Activated T-helper 2 cell treated with anti-CD3 and anti-CD28 coated beads, Interferon-gamma antibody, Interleukin-2, Interleukin-4, amounts not matched to agents 10 μg/mL and 5 μg/mL and 100 μg/mL, durations not matched to agents 14 hours and 24 hours and 36 hours (primary cell): ENCODE results near the gene DAAM1. TPM values are rescaled to one million over a fixed set of nuclear protein-coding genes. Genes with fewer than 3 reads are reported as not detected.

ENCODE experiments used
- DNase-seq: peaks from one replicate; pipeline ENCODE4 v3.0.0; 2021; ENCODE audit warnings: low spot score
- H3K27ac Mint-ChIP-seq: one replicate; pipeline ENCODE4 v1.8.0; 2021; ENCODE audit warnings: mixed read lengths
- H3K27me3 Mint-ChIP-seq: one replicate; pipeline ENCODE4 v1.8.0; 2021; ENCODE audit warnings: low read depth, mixed read lengths
- H3K36me3 Mint-ChIP-seq: one replicate; pipeline ENCODE4 v1.8.0; 2021; ENCODE audit warnings: low read depth, mixed read lengths
- H3K4me1 Mint-ChIP-seq: one replicate; pipeline ENCODE4 v1.8.0; 2021; ENCODE audit warnings: low read depth, mixed read lengths
- H3K4me3 Mint-ChIP-seq: one replicate; pipeline ENCODE4 v1.8.0; 2021; ENCODE audit warnings: low read depth, mild to moderate bottlenecking, moderate library complexity, mixed read lengths
- H3K9me3 Mint-ChIP-seq: one replicate; pipeline ENCODE4 v1.8.0; 2021; ENCODE audit warnings: mixed read lengths
- intact Hi-C: fragments of 100-400 bp; cut with micrococcal nuclease; formaldehyde crosslinking; loops from one replicate; pipeline ENCODE4 v1.15.1; 2023
- total RNA-seq: library from RNA; stranded (reverse); gene quantifications from 2 replicates; pipeline ENCODE4 v1.2.3, GENCODE V29; 2022

The DAAM1 gene
- total RNA-seq, 1 donor from 2014 or later = 6.4 TPM

DNA sequence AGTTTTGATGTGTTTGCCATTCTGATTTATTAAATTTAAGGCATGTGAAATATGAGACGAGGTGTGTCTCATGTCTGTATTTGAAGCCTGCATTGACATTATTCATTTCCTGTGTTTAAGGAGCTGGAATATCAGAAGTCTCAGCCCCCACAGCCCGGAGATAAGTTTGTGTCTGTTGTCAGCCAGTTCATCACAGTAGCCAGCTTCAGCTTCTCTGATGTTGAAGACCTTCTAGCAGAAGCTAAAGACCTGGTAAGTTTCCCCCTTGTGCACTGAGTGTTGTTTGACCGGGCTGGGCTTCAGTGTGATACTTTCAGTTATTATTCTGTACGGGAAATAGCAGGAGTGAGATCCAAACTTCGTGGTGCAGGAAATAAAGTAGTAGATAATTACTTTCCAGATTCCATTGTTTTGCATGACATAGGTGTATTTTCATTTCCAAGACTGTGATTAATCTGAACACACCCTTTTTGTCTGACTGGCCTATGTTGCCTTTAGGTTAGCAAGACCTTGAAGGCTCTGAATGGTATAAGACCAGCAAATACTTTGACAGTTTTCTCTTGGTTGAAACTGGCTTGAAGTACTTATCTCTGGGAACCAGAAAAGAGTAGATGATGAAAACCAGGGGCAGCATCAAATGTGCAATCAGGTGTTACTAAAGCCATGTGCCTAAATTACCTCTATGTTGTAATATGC lies 175.2 kb downstream of the DAAM1 start:
- intact Hi-C loops = no loop called here
- H3K27me3 Mint-ChIP-seq = no peaks in the 10 kb centered on the region
- no peaks in the 10 kb centered on the region for H3K4me1 Mint-ChIP-seq
- no peak for DNase-seq
- no peak overlapping the region for H3K4me3 Mint-ChIP-seq
- no peak overlapping the region for H3K27ac Mint-ChIP-seq
- peaks cover 6% of the 10 kb centered on the region for H3K36me3 Mint-ChIP-seq
- H3K9me3 Mint-ChIP-seq = no peaks in the 10 kb centered on the region

- Mint-ChIP-seq H3K27me3 (peaks cover 9% of the 10 kb centered on the region), H3K36me3 (peaks cover 6% of the 10 kb centered on the region), H3K9me3 (no peaks in the 10 kb centered on the region)
Observed at GRCh38 chr14:59370158-59370742, 181.8 kb downstream of the DAAM1 start.

DNA sequence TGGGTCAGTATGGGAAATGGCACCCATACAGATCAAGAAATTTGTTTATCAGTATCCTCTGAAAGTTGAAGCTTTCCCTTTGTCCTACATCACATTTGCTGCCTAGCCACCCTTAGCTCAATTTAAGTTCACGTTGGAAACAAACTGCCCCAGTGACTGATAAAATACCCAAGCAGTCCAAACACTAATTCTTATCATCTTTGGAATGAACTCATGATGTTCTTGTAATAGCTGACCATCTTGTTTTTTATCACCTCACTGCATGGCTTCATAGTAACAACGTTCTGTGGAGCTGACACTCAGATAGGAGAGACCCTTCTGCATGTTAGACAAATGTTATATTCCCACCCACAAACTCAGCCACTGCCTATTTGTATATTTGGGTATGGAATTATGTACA lies 183.3 kb downstream of the DAAM1 start:
- no peaks in the 10 kb centered on the region for H3K9me3 Mint-ChIP-seq
- peaks cover 17% of the 10 kb centered on the region for H3K27me3 Mint-ChIP-seq
- H3K4me3 Mint-ChIP-seq = no peak overlapping the region
- H3K27ac Mint-ChIP-seq = no peak overlapping the region
- H3K36me3 Mint-ChIP-seq = peaks cover 6% of the 10 kb centered on the region
- no peak for DNase-seq
- no peaks in the 10 kb centered on the region for H3K4me1 Mint-ChIP-seq
- intact Hi-C loops = no loop called here

More at GRCh38 chr14:59370158-59370742, 181.8 kb downstream of the DAAM1 start:
- Mint-ChIP-seq H3K4me3 (no peak overlapping the region), H3K4me1 (no peaks in the 10 kb centered on the region), H3K27ac (no peak overlapping the region)
- no peak for DNase-seq
- intact Hi-C loops = no loop called here

DNA sequence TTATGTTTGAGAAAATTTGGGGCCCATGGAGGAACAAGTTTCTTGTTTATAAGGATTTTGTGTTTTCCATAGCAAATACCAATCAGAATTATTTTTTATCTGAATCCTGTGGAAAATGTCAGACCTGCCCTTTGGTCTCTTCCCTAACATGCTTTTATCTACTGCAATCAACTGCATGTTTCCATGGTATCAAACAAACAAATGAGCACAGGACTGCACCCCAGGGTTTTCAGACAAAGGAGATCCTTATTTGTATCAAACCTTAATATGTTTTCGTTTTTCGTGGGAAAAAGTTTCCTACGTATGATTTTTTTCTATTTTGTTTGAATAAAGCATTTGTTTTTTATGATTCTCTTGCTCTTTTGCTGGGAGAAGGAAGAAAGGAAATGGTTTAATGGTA lies 185.6 kb downstream of the DAAM1 start:
- no peaks in the 10 kb centered on the region for H3K36me3 Mint-ChIP-seq
- H3K27ac Mint-ChIP-seq = no peak overlapping the region
- intact Hi-C loops = no loop called here
- DNase-seq = no peak
- peaks cover 19% of the 10 kb centered on the region for H3K27me3 Mint-ChIP-seq
- H3K9me3 Mint-ChIP-seq = no peaks in the 10 kb centered on the region
- no peak overlapping the region for H3K4me3 Mint-ChIP-seq
- H3K4me1 Mint-ChIP-seq = no peaks in the 10 kb centered on the region

GRCh38 chr14:59376686-59377085 lies 188.2 kb downstream of the DAAM1 start:
- Mint-ChIP-seq H3K9me3 (no peaks in the 10 kb centered on the region), H3K27me3 (peaks cover 31% of the 10 kb centered on the region)

GRCh38 chr14:59377491-59377890 lies 189.0 kb downstream of the DAAM1 start:
- no peak for DNase-seq
- Mint-ChIP-seq H3K9me3 (no peaks in the 10 kb centered on the region), H3K4me3 (no peak overlapping the region), H3K27ac (no peak overlapping the region), H3K4me1 (no peaks in the 10 kb centered on the region), H3K27me3 (peaks cover 35% of the 10 kb centered on the region), H3K36me3 (no peaks in the 10 kb centered on the region)
- intact Hi-C loops = no loop called here

More at GRCh38 chr14:59376686-59377085, 188.2 kb downstream of the DAAM1 start:
- intact Hi-C loops = no loop called here
- H3K27ac Mint-ChIP-seq = no peak overlapping the region
- DNase-seq = no peak
- no peaks in the 10 kb centered on the region for H3K4me1 Mint-ChIP-seq
- no peak overlapping the region for H3K4me3 Mint-ChIP-seq
- H3K36me3 Mint-ChIP-seq = no peaks in the 10 kb centered on the region

DNA sequence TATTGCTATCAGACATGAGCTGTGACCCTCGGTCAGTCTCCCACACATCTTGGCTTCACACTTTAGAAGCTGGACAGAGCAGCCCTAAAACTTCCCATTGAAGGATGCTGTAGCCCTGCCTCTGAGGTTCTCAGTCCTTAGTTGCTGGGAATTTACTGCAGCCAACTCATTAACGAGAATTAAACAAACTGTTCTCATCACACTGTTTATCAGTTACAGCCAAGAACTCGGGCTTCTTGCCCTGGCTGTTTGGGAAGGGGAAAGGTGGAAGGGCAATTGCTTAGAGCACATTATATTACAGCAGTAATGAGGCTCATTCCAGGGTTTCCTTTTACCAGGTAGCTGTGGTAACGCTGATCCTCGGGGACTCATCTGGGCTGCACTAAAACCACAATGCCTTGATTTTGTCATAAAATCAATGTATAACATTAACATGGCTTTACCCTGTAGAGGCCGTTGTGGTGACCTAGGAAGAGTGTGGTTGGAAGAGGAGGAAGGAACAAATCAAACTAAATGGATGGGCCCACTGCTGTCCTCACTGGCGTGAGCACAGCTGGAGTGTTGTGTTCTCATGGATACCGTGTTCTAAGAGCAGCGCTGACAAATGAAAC lies 189.6 kb downstream of the DAAM1 start:
- intact Hi-C loops = no loop called here

GRCh38 chr14:59389936-59390335 lies 201.5 kb downstream of the DAAM1 start:
- Mint-ChIP-seq H3K36me3 (no peaks in the 10 kb centered on the region), H3K4me1 (no peaks in the 10 kb centered on the region), H3K4me3 (no peak overlapping the region), H3K9me3 (no peaks in the 10 kb centered on the region), H3K27me3 (peaks cover 17% of the 10 kb centered on the region), H3K27ac (no peak overlapping the region)
- no peak for DNase-seq
- intact Hi-C loops = no loop called here

More for the DNA sequence above, 189.6 kb downstream of the DAAM1 start:
- H3K4me3 Mint-ChIP-seq = no peak overlapping the region
- H3K4me1 Mint-ChIP-seq = no peaks in the 10 kb centered on the region
- no peak overlapping the region for H3K27ac Mint-ChIP-seq
- no peaks in the 10 kb centered on the region for H3K36me3 Mint-ChIP-seq
- no peak for DNase-seq
- no peaks in the 10 kb centered on the region for H3K9me3 Mint-ChIP-seq
- peaks cover 38% of the 10 kb centered on the region for H3K27me3 Mint-ChIP-seq

DNA sequence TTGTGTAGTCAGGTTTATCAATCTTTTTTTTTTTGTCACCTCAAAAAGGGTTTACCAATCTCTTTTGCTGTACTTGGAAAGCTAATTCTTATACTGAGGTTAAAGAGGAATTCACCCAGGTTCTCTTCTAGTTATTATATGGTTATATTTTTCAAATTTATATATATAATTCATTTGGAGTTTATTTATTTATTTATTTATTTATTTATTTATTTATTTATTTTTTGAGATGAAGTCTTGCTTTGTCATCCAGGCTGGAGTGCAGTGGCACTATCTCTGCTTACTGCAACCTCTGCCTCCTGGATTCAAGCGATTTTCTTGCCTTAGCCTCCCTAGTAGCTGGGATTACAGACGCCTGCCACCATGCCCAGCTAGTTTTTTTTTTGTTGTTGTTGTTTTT lies 202.9 kb downstream of the DAAM1 start:
- Mint-ChIP-seq H3K4me1 (no peaks in the 10 kb centered on the region), H3K9me3 (no peaks in the 10 kb centered on the region), H3K4me3 (no peak overlapping the region), H3K36me3 (no peaks in the 10 kb centered on the region), H3K27ac (no peak overlapping the region), H3K27me3 (peaks cover 11% of the 10 kb centered on the region)
- intact Hi-C loops = no loop called here
- DNase-seq = no peak

DNA sequence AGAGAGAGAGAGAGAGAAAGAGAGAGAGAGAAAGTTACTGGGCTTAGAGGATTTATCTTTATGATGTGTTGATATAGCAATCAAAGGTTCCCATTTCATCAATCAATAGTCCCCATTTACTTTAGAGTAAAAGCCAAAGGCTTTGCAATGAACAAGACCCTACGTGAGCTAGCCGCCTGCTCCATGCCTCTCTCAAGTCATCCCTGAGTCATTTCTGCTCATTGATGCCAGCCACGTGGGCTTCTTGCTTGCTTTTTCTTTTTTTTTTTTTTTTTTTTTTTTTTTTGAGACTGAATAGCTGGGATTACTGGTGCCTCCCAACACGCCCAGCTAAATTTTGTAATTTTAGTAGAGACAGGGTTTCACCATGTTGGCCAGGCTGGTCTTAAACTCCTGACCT lies 205.8 kb downstream of the DAAM1 start:
- Mint-ChIP-seq H3K4me1 (peaks cover 9% of the 10 kb centered on the region), H3K27ac (no peak overlapping the region), H3K4me3 (no peak overlapping the region), H3K9me3 (no peaks in the 10 kb centered on the region), H3K36me3 (no peaks in the 10 kb centered on the region), H3K27me3 (peaks cover 4% of the 10 kb centered on the region)
- intact Hi-C loops = no loop called here
- no peak for DNase-seq

DNA sequence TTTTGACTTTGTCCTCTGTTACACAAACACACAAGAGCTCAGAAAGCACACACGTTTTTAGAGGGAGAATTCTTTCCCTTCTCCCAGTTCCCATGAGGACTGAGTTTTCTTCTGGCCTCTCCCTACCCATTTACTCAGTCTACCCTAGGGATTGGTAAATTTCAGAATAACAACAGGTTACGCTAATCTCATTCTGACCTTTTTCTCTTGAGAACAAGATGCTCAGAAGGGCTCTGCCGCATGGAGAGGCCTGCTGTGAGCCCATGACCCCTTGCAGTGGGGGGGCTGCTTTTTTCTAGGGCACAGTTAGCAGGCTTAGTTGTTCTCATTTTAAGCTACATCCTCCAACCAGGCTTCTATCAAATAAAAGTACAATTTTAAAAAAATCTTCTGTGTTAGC lies 207.2 kb downstream of the DAAM1 start:
- Mint-ChIP-seq H3K9me3 (no peaks in the 10 kb centered on the region), H3K27ac (no peak overlapping the region), H3K36me3 (no peaks in the 10 kb centered on the region), H3K4me3 (no peak overlapping the region), H3K27me3 (peaks cover 4% of the 10 kb centered on the region), H3K4me1 (peaks cover 11% of the 10 kb centered on the region)
- intact Hi-C loops = no loop called here
- no peak for DNase-seq

DNA sequence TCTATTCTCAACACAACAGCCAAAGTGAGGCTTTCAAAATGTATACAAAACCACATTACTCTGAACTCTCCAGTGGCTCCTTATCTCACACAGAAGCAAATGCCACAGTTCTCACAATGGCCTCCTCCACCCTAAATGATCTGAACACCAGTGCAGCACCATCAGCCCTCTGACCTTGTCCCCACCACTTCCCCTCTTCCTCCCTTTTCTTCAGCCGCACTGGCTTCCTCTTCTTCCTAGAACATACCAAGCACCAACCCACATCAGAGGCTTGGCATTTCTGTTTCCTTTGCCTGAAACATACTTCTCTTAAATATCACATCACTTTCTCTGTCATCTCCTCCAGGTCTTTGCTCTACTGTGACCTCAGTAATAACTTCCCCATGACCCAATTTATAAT lies 210.4 kb downstream of the DAAM1 start:
- peaks cover 11% of the 10 kb centered on the region for H3K4me1 Mint-ChIP-seq
- H3K4me3 Mint-ChIP-seq = peak overlapping the region; percentile 5
- peak overlapping the region; percentile 23 for H3K27ac Mint-ChIP-seq
- intact Hi-C loops = no loop called here
- peaks cover 16% of the 10 kb centered on the region for H3K27me3 Mint-ChIP-seq
- no peaks in the 10 kb centered on the region for H3K9me3 Mint-ChIP-seq
- H3K36me3 Mint-ChIP-seq = no peaks in the 10 kb centered on the region
- DNase-seq = peak; percentile 11

GRCh38 chr14:59406454-59407245 lies 218.2 kb downstream of the DAAM1 start:
- Mint-ChIP-seq H3K27ac (no peak overlapping the region), H3K27me3 (peaks cover 20% of the 10 kb centered on the region), H3K4me3 (no peak overlapping the region), H3K36me3 (no peaks in the 10 kb centered on the region), H3K9me3 (peaks cover 3% of the 10 kb centered on the region), H3K4me1 (no peaks in the 10 kb centered on the region)
- no peak for DNase-seq
- intact Hi-C loops = no loop called here
